ENCODE results near the gene PTGDR.
A peak's percentile ranks its signal among the peaks of the same experiment; 100 is the strongest.

The PTGDR gene

DNA sequence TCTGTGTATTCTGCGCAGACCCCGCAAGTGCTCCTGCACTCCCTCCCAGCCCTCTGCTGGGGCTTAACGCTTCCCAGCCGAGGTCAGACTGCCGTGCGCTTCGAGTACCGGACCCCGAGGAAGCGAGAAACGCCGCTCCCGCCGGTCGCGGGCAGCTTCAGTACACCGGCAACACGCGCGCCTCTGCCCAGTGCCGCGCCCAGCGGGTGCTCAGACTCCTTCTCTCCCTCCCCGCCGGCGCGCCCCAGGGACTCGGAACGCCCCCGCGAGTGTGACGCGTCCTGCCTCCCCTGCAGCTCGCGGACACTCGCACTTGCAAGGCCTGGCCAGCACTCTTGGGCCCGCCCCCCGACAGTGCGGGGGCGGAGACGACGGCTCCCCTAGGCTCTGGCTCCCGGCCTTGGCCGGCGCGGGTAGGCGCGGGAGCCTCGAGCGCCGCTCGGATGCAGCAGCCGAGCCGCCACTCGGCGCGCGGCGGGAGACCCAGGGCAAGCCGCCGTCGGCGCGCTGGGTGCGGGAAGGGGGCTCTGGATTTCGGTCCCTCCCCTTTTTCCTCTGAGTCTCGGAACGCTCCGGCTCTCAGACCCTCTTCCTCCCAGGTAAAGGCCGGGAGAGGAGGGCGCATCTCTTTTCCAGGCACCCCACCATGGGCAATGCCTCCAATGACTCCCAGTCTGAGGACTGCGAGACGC lies 46.6 kb downstream of the PTGDR start, which contains the start of gene PTGER2:
Gene PTGER2, plus strand, starts transcription at position 410 of the 692 bp plus-strand sequence. Its CDS starts 237 bp downstream, at position 647.
- peak; percentile 80 for DNase-seq

DNA sequence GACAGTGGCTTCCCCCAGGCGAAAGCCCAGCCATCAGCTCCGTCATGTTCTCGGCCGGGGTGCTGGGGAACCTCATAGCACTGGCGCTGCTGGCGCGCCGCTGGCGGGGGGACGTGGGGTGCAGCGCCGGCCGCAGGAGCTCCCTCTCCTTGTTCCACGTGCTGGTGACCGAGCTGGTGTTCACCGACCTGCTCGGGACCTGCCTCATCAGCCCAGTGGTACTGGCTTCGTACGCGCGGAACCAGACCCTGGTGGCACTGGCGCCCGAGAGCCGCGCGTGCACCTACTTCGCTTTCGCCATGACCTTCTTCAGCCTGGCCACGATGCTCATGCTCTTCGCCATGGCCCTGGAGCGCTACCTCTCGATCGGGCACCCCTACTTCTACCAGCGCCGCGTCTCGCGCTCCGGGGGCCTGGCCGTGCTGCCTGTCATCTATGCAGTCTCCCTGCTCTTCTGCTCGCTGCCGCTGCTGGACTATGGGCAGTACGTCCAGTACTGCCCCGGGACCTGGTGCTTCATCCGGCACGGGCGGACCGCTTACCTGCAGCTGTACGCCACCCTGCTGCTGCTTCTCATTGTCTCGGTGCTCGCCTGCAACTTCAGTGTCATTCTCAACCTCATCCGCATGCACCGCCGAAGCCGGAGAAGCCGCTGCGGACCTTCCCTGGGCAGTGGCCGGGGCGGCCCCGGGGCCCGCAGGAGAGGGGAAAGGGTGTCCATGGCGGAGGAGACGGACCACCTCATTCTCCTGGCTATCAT lies 47.3 kb downstream of the PTGDR start:
- no peak for DNase-seq

DNA sequence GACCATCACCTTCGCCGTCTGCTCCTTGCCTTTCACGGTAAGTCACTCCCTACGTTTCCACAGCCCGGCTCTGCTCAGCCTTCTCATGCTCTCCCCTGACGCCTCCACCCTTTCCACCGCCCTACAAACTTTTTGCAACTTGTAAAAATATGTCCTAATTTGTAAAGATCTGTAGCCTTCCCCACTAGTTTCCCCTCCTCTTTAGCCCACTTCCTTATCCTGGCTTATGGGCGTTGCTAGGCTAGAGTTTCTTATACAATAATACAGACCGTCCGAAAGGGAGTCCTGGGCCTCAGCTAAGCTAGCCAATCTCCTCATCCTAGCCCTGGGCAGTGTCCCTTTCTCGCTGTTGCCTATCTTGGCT lies 47.8 kb downstream of the PTGDR start:
- DNase-seq = no peak

DNA sequence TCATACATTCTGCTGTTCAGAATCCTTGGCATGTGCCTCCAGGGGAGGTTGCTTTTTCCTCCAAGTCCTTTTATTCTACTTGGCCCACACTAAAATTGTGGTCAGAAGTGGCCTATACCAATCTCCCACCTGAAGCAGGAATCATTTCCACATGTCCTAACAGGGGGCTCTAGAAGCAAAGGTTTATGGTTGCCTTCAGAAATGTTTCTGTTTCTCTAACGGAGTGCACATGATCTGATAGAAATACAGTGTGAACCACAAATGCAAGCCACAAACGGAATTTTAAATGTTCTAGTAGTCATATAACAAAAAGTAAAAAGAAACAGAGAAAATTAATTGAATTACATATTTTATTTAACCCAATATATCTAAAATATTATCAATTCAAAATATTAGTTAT lies 50.6 kb downstream of the PTGDR start:
- no peak for DNase-seq

- no peak for DNase-seq
Measured at GRCh38 chr14:52318826-52319645, 51.5 kb downstream of the PTGDR start.

DNA sequence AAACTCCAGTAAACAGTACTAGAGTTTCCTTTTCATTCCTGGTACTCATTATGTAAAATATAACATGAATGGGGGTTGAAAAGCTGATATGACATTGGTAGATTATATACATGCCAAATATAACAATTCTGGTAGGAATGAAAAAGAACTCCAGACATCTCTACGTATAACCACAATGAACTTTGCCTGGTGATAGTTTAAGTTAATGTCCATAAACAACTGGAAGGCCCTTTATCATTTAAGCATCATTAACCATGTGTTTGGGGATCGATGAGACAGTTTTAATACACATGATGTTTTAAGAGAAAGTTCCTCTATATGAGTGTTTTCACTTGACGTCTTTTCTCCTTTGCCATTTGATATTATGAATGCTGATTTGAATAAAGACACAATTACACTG lies 52.4 kb downstream of the PTGDR start:
- DNase-seq = no peak

DNA sequence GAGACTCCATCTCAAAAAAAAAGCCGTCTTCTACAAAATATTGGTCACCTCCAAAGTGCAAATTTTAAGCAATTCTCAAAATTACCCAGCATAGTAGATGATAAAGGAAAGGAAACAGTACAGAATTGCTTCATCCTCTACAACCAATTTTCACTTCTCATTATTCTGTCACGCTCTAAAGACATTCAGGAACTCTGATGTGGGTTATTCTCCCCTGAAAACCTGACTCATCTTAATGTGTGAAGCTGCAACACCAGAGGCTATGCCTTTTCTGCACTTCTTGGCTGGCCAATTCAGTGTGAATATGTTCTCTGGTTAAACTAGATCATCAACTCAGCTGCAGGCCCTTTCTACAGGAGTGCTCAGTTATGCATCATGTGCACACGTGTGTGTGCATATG lies 57.6 kb downstream of the PTGDR start:
- peak; percentile 44 for DNase-seq

DNA sequence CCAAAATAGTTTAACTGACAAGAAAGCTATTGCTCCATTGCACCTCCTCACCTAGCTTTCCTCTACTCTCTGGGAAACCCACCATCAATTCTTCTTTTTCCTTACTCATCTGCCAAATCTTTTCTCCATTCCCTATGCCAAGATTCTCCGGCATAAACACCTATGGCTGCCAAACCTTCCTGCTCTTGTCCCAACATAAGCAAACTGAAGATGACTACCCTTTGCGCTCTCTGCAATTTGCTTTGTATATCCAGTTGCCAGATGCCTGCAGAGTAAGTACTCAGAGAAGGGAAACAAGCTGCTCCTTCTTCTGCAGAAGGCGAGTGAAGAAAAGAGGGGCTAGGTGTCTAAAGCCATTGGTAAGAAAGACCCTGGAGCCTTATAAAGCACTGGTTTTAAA lies 58.1 kb downstream of the PTGDR start:
- no peak for DNase-seq

All from fibroblast of upper back skin (primary cell).